Suprapubic skin (tissue), 4 donors: ENCODE measurements around the gene MBD6. TPM values are rescaled to one million over a fixed set of nuclear protein-coding genes. Genes with fewer than 3 reads are reported as not detected.

ENCODE experiments used
- total RNA-seq, 4 donors: library from RNA; depleted of rRNA; stranded (reverse); fragments of >200 nt; gene quantifications; one replicate each; pipeline ENCODE4 v1.1.0, GENCODE V29; 2016

The MBD6 gene
- total RNA-seq, 4 donors from 2014 or later, result 24.4 to 92.9 (median 36.8) TPM

Other genes starting within 250 kb of the MBD6 start
- gene R3HDM2, start 91.8 kb upstream of the MBD6 start, total RNA-seq, result 10 to 100 TPM; 43.4 to 97.6 (median 65.1) TPM
- gene INHBC, start 88.0 kb upstream of the MBD6 start, total RNA-seq, result not detected
- under 1 TPM in 1 of 4 donors, not detected in 3; 0.56 TPM for gene INHBE, start 67.5 kb upstream of the MBD6 start, total RNA-seq
- gene GLI1, start 63.0 kb upstream of the MBD6 start, total RNA-seq, result 1 to 10 TPM in 2 of 4 donors, under 1 TPM in 1, not detected in 1; 0.51 to 2.9 (median 2.0) TPM
- gene ARHGAP9, start 43.0 kb upstream of the MBD6 start, total RNA-seq, result 1 to 10 TPM; 5.4 to 7.4 (median 5.9) TPM
- 100 to 1,000 TPM in 1 of 4 donors, 10 to 100 TPM in 3; 55.7 to 203 (median 79.7) TPM for gene MARS1, start 34.8 kb upstream of the MBD6 start, total RNA-seq
- gene DDIT3, start 2.3 kb upstream of the MBD6 start, total RNA-seq, result 10 to 100 TPM in 3 of 4 donors, 1 to 10 TPM in 1; 8.1 to 33.6 (median 14.4) TPM
- 100 to 1,000 TPM; 152 to 242 (median 185) TPM for gene DCTN2, start 24.4 kb downstream of the MBD6 start, total RNA-seq
- gene KIF5A, start 27.2 kb downstream of the MBD6 start, total RNA-seq, result under 1 TPM in 2 of 4 donors, not detected in 2; 0.08 to 0.23 TPM
- 10 to 100 TPM; 36.9 to 68.9 (median 51.5) TPM for gene PIP4K2C, start 68.4 kb downstream of the MBD6 start, total RNA-seq
- gene DTX3, start 82.0 kb downstream of the MBD6 start, total RNA-seq, result 10 to 100 TPM; 10.4 to 19.0 (median 12.1) TPM
- gene ARHGEF25, start 88.6 kb downstream of the MBD6 start, total RNA-seq, result 10 to 100 TPM in 1 of 4 donors, 1 to 10 TPM in 3; 4.0 to 13.3 (median 7.9) TPM
- gene B4GALNT1, start 110.4 kb downstream of the MBD6 start, total RNA-seq, result under 1 TPM in 3 of 4 donors, not detected in 1; 0.38 to 0.48 (median 0.42) TPM
- 100 to 1,000 TPM; 165 to 282 (median 236) TPM for gene OS9, start 171.3 kb downstream of the MBD6 start, total RNA-seq
- 1 to 10 TPM in 3 of 4 donors, under 1 TPM in 1; 0.45 to 1.4 (median 1.3) TPM for gene AGAP2, start 215.9 kb downstream of the MBD6 start, total RNA-seq
- gene TSPAN31, start 222.2 kb downstream of the MBD6 start, total RNA-seq, result 10 to 100 TPM; 29.8 to 54.7 (median 36.8) TPM
- gene CDK4, start 229.5 kb downstream of the MBD6 start, total RNA-seq, result 10 to 100 TPM; 35.7 to 82.3 (median 47.0) TPM
- 10 to 100 TPM; 10.2 to 26.6 (median 13.1) TPM for gene MARCHF9, start 232.3 kb downstream of the MBD6 start, total RNA-seq
- 1 to 10 TPM; 1.2 to 4.1 (median 2.0) TPM for gene CYP27B1, start 244.3 kb downstream of the MBD6 start, total RNA-seq
- gene METTL1, start 249.3 kb downstream of the MBD6 start, total RNA-seq, result 10 to 100 TPM in 3 of 4 donors, 1 to 10 TPM in 1; 9.1 to 24.1 (median 16.4) TPM
- 10 to 100 TPM in 3 of 4 donors, 1 to 10 TPM in 1; 8.7 to 13.7 (median 11.3) TPM for gene EEF1AKMT3, start 249.8 kb downstream of the MBD6 start, total RNA-seq